Measurements from ENCODE around the gene FYCO1. TPM values are rescaled to one million over a fixed set of nuclear protein-coding genes. Genes with fewer than 3 reads are reported as not detected.

FYCO1 gene
- total and polyA plus RNA-seq, 2 donors, result 26.6 to 58.9 TPM

GRCh38 chr3:45873638-45874037 is 122.0 kb downstream of the FYCO1 start:
- no peaks in the 10 kb centered on the region for H3K4me1 ChIP-seq (ENCODE audit: insufficient read depth)
- 87% methylated on average over 4 of the region's 4 CpGs for WGBS
- no peak overlapping the region for H3K4me3 ChIP-seq (ENCODE audit: low read depth, low read length)
- DNase-seq (ENCODE audit: extremely low spot score), result no peak
- no peak overlapping the region for H3K27ac ChIP-seq (ENCODE audit: low read depth)
- no peaks in the 10 kb centered on the region for H3K36me3 ChIP-seq (ENCODE audit: insufficient read depth)

- Histone ChIP-seq H3K4me3 (ENCODE audit: low read depth, low read length) (no peak overlapping the region), H3K4me1 (ENCODE audit: insufficient read depth) (no peaks in the 10 kb centered on the region), H3K27ac (ENCODE audit: low read depth) (no peak overlapping the region), H3K36me3 (ENCODE audit: insufficient read depth) (no peaks in the 10 kb centered on the region)
- no peak for DNase-seq (ENCODE audit: extremely low spot score)
These were observed 122.6 kb downstream of the FYCO1 start for GRCh38 chr3:45873036-45873435.

DNA sequence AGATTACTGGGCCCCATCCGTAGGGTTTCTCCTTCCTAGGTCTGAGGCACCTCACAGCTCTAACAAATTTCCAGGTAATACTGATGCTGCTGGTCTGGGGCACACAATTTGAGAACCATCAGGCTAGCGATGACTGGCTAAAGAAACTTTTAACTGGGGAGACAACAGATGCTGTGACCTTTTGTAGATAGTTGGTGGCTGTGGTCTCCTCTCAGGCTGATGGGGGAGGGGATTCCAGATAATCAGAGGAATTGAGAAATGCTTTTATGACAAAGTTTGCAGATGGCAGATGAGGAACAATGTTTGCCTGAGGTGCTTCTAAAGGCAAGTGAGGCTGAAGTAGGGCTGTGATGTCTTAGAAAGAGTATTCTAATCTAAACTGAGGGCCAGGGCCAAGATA is 123.1 kb downstream of the FYCO1 start:
- H3K27ac ChIP-seq (ENCODE audit: low read depth), result no peak overlapping the region
- no peaks in the 10 kb centered on the region for H3K36me3 ChIP-seq (ENCODE audit: insufficient read depth)
- no peak overlapping the region for H3K4me3 ChIP-seq (ENCODE audit: low read depth, low read length)
- 67% methylated on average over 2 of the region's 2 CpGs for WGBS
- DNase-seq (ENCODE audit: extremely low spot score), result no peak
- H3K4me1 ChIP-seq (ENCODE audit: insufficient read depth), result no peaks in the 10 kb centered on the region

DNA sequence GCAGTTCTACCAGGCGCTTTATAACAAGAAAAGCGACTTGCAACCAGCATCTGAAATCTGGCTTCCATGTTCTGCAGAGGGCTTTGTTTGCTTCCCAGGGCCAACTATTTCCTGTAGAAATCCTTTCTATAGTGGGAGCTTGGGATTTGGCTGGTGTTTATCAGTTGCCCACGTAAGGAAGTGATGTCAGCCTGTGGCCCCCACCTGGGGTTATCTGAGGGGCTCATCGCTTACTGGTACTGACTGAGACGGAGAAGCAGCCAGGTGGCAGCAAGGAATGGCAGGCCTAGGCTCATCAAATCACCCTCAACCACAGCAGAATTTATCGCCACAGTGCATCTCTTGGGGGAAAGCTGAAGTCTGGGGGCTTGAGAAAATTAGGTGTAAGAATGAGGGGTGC is 123.8 kb downstream of the FYCO1 start:
- Histone ChIP-seq H3K27ac (ENCODE audit: low read depth) (no peak overlapping the region), H3K4me3 (ENCODE audit: low read depth, low read length) (no peak overlapping the region), H3K36me3 (ENCODE audit: insufficient read depth) (no peaks in the 10 kb centered on the region), H3K4me1 (ENCODE audit: insufficient read depth) (no peaks in the 10 kb centered on the region)
- no peak for DNase-seq (ENCODE audit: extremely low spot score)
- WGBS, result 66% methylated on average over 6 of the region's 6 CpGs

GRCh38 chr3:45870099-45870498 is 125.5 kb downstream of the FYCO1 start:
- H3K27ac ChIP-seq (ENCODE audit: low read depth), result no peak overlapping the region
- H3K4me3 ChIP-seq (ENCODE audit: low read depth, low read length), result no peak overlapping the region
- DNase-seq (ENCODE audit: extremely low spot score), result no peak
- 67% methylated on average over 4 of the region's 4 CpGs for WGBS
- no peaks in the 10 kb centered on the region for H3K36me3 ChIP-seq (ENCODE audit: insufficient read depth)
- H3K4me1 ChIP-seq (ENCODE audit: insufficient read depth), result no peaks in the 10 kb centered on the region

DNA sequence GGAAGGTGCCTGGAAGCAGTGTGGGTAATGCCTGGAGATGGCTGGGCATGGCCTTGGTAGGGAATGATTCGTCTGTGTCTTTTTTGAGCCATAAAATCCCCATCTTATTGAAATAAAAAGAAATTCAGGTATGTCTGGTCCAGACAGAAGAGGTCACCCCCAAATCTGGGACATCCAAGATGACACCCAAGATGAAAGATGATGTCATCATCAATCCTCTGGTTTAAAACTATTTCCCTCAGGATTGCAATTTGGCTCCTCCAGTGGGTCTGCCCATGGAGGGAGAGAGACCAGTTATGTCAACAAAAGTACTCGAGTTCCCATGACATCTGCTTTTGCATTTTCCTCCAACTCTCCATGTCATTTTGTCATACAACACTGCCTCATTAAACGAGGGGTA is 126.0 kb downstream of the FYCO1 start:
- no peak for DNase-seq (ENCODE audit: extremely low spot score)
- no peak overlapping the region for H3K27ac ChIP-seq (ENCODE audit: low read depth)
- 68% methylated on average over 3 of the region's 3 CpGs for WGBS

GRCh38 chr3:45868650-45869049 is 127.0 kb downstream of the FYCO1 start:
- WGBS, result 70% methylated on average over 2 of the region's 2 CpGs
- Histone ChIP-seq H3K4me1 (ENCODE audit: insufficient read depth) (no peaks in the 10 kb centered on the region), H3K36me3 (ENCODE audit: insufficient read depth) (no peaks in the 10 kb centered on the region), H3K4me3 (ENCODE audit: low read depth, low read length) (no peak overlapping the region), H3K27ac (ENCODE audit: low read depth) (no peak overlapping the region)
- DNase-seq (ENCODE audit: extremely low spot score), result no peak

More for the DNA sequence above, 126.0 kb downstream of the FYCO1 start:
- no peaks in the 10 kb centered on the region for H3K36me3 ChIP-seq (ENCODE audit: insufficient read depth)
- no peak overlapping the region for H3K4me3 ChIP-seq (ENCODE audit: low read depth, low read length)
- no peaks in the 10 kb centered on the region for H3K4me1 ChIP-seq (ENCODE audit: insufficient read depth)

GRCh38 chr3:45868213-45868612 is 127.4 kb downstream of the FYCO1 start:
- WGBS, result 44% methylated on average over 2 of the region's 2 CpGs
- Histone ChIP-seq H3K27ac (ENCODE audit: low read depth) (no peak overlapping the region), H3K4me1 (ENCODE audit: insufficient read depth) (no peaks in the 10 kb centered on the region), H3K4me3 (ENCODE audit: low read depth, low read length) (no peak overlapping the region), H3K36me3 (ENCODE audit: insufficient read depth) (no peaks in the 10 kb centered on the region)
- DNase-seq (ENCODE audit: extremely low spot score), result no peak

Small RNA genes within 50 kb of the gene (small RNA-seq; reads per million reads assigned to genes)
- gene RF00019, result not detected

Other genes with a start within 250 kb of the FYCO1 start
- gene SLC6A20, start 199.3 kb downstream of the FYCO1 start, total RNA-seq, result 0.16 TPM
- gene SLC6A20, start 199.3 kb downstream of the FYCO1 start, polyA plus RNA-seq, result 0.10 TPM
- gene LZTFL1, start 153.7 kb downstream of the FYCO1 start, total RNA-seq, result 39.1 TPM
- gene LZTFL1, start 153.7 kb downstream of the FYCO1 start, polyA plus RNA-seq, result 13.8 TPM
- not detected for gene CCR9, start 109.3 kb downstream of the FYCO1 start, total RNA-seq
- not detected for gene CCR9, start 109.3 kb downstream of the FYCO1 start, polyA plus RNA-seq
- gene CXCR6, start 52.4 kb downstream of the FYCO1 start, total RNA-seq, result 0.63 TPM
- gene CXCR6, start 52.4 kb downstream of the FYCO1 start, polyA plus RNA-seq, result 1.6 TPM
- gene XCR1, start 31.7 kb upstream of the FYCO1 start, total RNA-seq, result 1.0 TPM
- 0.77 TPM for gene XCR1, start 31.7 kb upstream of the FYCO1 start, polyA plus RNA-seq
- 7.7 TPM for gene CCR1, start 212.5 kb upstream of the FYCO1 start, total RNA-seq
- gene CCR1, start 212.5 kb upstream of the FYCO1 start, polyA plus RNA-seq, result 7.3 TPM
- gene CCR3, start 246.6 kb upstream of the FYCO1 start, total RNA-seq, result not detected
- gene CCR3, start 246.6 kb upstream of the FYCO1 start, polyA plus RNA-seq, result not detected